Activated T-cell treated with anti-CD3 and anti-CD28 coated beads, Interleukin-2, amount 50 U/mL, for 1 hour (primary cell): Measurements from ENCODE around the gene PLEKHA1.

Experiments
- DNase-seq: peaks from one replicate; pipeline ENCODE4 v3.0.0-alpha.2; 2020

PLEKHA1 gene

GRCh38 chr10:122347170-122347841 is 27.2 kb upstream of the PLEKHA1 start:
- no peak for DNase-seq

- no peak for DNase-seq
These were observed 26.0 kb upstream of the PLEKHA1 start for GRCh38 chr10:122348512-122348911.

GRCh38 chr10:122348935-122349361 is 25.6 kb upstream of the PLEKHA1 start:
- no peak for DNase-seq

- DNase-seq, result no peak
These were observed 24.6 kb upstream of the PLEKHA1 start for GRCh38 chr10:122349758-122350369.

GRCh38 chr10:122350893-122351292 is 23.6 kb upstream of the PLEKHA1 start:
- no peak for DNase-seq

GRCh38 chr10:122352817-122353525 is 21.5 kb upstream of the PLEKHA1 start:
- DNase-seq, result no peak

GRCh38 chr10:122354383-122354782 is 20.1 kb upstream of the PLEKHA1 start:
- no peak for DNase-seq

GRCh38 chr10:122357685-122358084 is 16.8 kb upstream of the PLEKHA1 start:
- no peak for DNase-seq

- DNase-seq, result no peak
These were observed 14.9 kb upstream of the PLEKHA1 start for GRCh38 chr10:122359621-122360020.

GRCh38 chr10:122361046-122361445 is 13.5 kb upstream of the PLEKHA1 start:
- no peak for DNase-seq

GRCh38 chr10:122362031-122362592 is 12.4 kb upstream of the PLEKHA1 start:
- no peak for DNase-seq

- no peak for DNase-seq
These were observed 11.9 kb upstream of the PLEKHA1 start for GRCh38 chr10:122362621-122363020.

GRCh38 chr10:122363311-122363710 is 11.2 kb upstream of the PLEKHA1 start:
- DNase-seq, result no peak

- DNase-seq, result no peak
These were observed 10.6 kb upstream of the PLEKHA1 start for GRCh38 chr10:122363722-122364463.

GRCh38 chr10:122368502-122369254 is 5.8 kb upstream of the PLEKHA1 start:
- DNase-seq, result no peak

- DNase-seq, result no peak
These were observed 1.4 kb upstream of the PLEKHA1 start for GRCh38 chr10:122373108-122373507.

- no peak for DNase-seq
These were observed 787 bp upstream of the PLEKHA1 start for GRCh38 chr10:122373721-122374120.

GRCh38 chr10:122374859-122375678 is 561 bp downstream of the PLEKHA1 start:
- peak; percentile 84 for DNase-seq

GRCh38 chr10:122375679-122376160 is 1.2 kb downstream of the PLEKHA1 start:
- no peak for DNase-seq

- no peak for DNase-seq
These were observed 2.0 kb downstream of the PLEKHA1 start for GRCh38 chr10:122376364-122376961.

GRCh38 chr10:122379041-122379440 is 4.5 kb downstream of the PLEKHA1 start:
- DNase-seq, result no peak
